Neural progenitor cell (in vitro differentiated cells): ENCODE measurements around the gene TSPEAR. TPM values are rescaled to one million over a fixed set of nuclear protein-coding genes. Genes with fewer than 3 reads are reported as not detected.

Source experiments
- DNase-seq: peaks from one replicate; pipeline ENCODE4 v3.0.0-alpha.2; 2016; ENCODE audit warnings: low spot score
- H2AFZ ChIP-seq: fragments of 200-600 bp; sonication (generic); replicated peaks from 2 replicates; pipeline ENCODE4 v1.6.1; 2016; ENCODE audit warnings: antibody characterized with exemption
- H3F3A ChIP-seq: fragments of 200-600 bp; sonication (generic); 2 replicates; pipeline ENCODE4 v1.6.1; 2016; ENCODE audit warnings: antibody characterized with exemption, low read depth
- H3K27ac ChIP-seq: fragments of 200-600 bp; sonication (generic); 2 replicates; pipeline ENCODE4 v1.5.1; 2016; ENCODE audit warnings: mild to moderate bottlenecking
- H3K27me3 ChIP-seq: fragments of 200-600 bp; sonication (generic); 2 replicates; pipeline ENCODE4 v1.6.1; 2016; ENCODE audit warnings: mild to moderate bottlenecking, moderate library complexity
- H3K36me3 ChIP-seq: fragments of 200-600 bp; sonication (generic); 2 replicates; pipeline ENCODE4 v1.5.1; 2016
- H3K4me1 ChIP-seq: fragments of 200-600 bp; sonication (generic); 2 replicates; pipeline ENCODE4 v1.6.1; 2016; ENCODE audit warnings: mixed run types
- H3K4me2 ChIP-seq: fragments of 200-600 bp; sonication (generic); 2 replicates; pipeline ENCODE4 v1.6.1; 2016
- H3K4me3 ChIP-seq: fragments of 200-600 bp; sonication (generic); 2 replicates; pipeline ENCODE4 v1.5.1; 2016
- H3K79me2 ChIP-seq: fragments of 200-600 bp; sonication (generic); 2 replicates; pipeline ENCODE4 v1.6.1; 2016; ENCODE audit warnings: low read depth
- H3K9ac ChIP-seq: fragments of 200-600 bp; sonication (generic); 2 replicates; pipeline ENCODE4 v1.6.1; 2016
- H3K9me3 ChIP-seq: fragments of 200-600 bp; sonication (generic); 2 replicates; pipeline ENCODE4 v1.5.1; 2016; ENCODE audit warnings: low read depth
- H4K20me1 ChIP-seq: fragments of 200-600 bp; sonication (generic); 2 replicates; pipeline ENCODE4 v1.6.1; 2016; ENCODE audit warnings: low read depth
- H3K27ac Mint-ChIP-seq: 3 replicates; pipeline ENCODE4 v1.8.0; 2021; ENCODE audit warnings: mixed read lengths
- H3K27me3 Mint-ChIP-seq: 2 replicates; pipeline ENCODE4 v1.8.0; 2022; ENCODE audit warnings: low read depth, mild to moderate bottlenecking, inconsistent platforms, moderate library complexity, mixed read lengths; ENCODE audit not compliant: insufficient read depth
- H3K36me3 Mint-ChIP-seq: 3 replicates; pipeline ENCODE4 v1.8.0; 2021; ENCODE audit warnings: mixed read lengths
- H3K4me1 Mint-ChIP-seq: 3 replicates; pipeline ENCODE4 v1.8.0; 2021; ENCODE audit warnings: mixed read lengths
- H3K4me3 Mint-ChIP-seq: 3 replicates; pipeline ENCODE4 v1.8.0; 2021; ENCODE audit warnings: mild to moderate bottlenecking, moderate library complexity, mixed read lengths
- H3K9me3 Mint-ChIP-seq: 3 replicates; pipeline ENCODE4 v1.8.0; 2020; ENCODE audit warnings: mixed read lengths
- EZH2 ChIP-seq: fragments of 200-600 bp; sonication (generic); IDR thresholded peaks from 2 replicates; pipeline ENCODE4 v1.6.1; 2017; ENCODE audit warnings: antibody characterized with exemption, mild to moderate bottlenecking, moderate library complexity
- EZH2phosphoT487 ChIP-seq: fragments of 200-600 bp; sonication (generic); IDR thresholded peaks from 2 replicates; pipeline ENCODE4 v1.6.1; 2017; ENCODE audit warnings: antibody characterized with exemption
- total RNA-seq: library from RNA; depleted of rRNA; stranded (reverse); fragments of >200 nt; gene quantifications from 2 replicates; pipeline ENCODE4 v1.2.3, GENCODE V29; 2015; ENCODE audit warnings: low replicate concordance
- TF ChIP-seq, protein P1 (sequence below): fragments of 200-600 bp; sonication (generic); IDR thresholded peaks from 2 replicates; pipeline ENCODE4 v1.5.1; 2017; ENCODE audit warnings: antibody characterized with exemption, mild to moderate bottlenecking

Gene TSPEAR
- total RNA-seq, 1 donor from 2014 or later: not detected

DNA sequence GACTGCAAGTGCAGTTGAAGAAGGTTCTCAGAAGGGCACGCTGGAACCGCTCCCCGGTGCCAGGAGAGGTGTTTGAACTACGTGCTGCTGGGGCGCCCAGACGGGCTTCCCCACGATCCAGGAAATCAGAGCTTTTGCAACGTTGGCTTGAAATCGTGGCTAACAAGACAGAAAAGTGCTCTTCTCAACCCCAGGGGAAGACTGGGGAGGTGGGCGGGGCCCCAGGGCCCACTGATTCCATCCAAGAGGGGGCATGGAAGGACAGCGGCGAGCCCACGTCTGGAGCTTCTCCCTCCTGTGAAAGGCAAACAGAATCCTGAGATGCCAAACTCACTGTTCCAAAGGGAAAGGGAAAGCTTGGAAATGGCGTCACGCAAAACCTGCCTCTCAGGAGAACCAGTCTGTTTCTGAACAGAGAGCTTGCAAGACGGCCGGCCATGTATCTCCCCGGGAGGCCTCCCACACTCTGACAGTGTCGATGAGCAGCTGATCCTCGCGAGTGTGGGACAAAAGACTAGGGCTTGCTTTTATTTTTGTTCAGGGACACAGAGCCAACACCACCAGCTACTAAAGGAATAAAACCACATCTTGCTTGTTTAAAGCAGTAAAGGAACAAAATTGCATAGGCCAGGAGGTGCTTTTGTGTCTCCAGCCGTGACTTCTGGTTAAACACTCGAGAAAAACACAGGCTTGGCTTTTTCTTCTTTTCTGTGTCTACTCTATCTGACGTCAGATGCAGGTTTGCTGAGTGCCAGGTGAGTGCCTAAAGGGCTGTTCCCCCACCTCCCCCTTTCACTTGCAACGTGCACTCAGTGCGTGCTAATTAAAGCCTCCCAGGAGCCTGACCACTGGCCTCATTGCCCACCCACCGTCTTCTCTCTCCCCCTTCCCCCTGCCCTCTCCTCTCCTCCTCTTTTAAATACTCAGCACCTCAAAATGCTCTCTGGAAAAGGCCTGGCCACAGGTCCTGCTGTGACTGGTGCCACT is 214.5 kb downstream of the TSPEAR start:
- H3F3A ChIP-seq: peaks cover 11% of the 10 kb centered on the region
- H2AFZ ChIP-seq: peak overlapping the region; percentile 58
- TF ChIP-seq, protein P1, sequence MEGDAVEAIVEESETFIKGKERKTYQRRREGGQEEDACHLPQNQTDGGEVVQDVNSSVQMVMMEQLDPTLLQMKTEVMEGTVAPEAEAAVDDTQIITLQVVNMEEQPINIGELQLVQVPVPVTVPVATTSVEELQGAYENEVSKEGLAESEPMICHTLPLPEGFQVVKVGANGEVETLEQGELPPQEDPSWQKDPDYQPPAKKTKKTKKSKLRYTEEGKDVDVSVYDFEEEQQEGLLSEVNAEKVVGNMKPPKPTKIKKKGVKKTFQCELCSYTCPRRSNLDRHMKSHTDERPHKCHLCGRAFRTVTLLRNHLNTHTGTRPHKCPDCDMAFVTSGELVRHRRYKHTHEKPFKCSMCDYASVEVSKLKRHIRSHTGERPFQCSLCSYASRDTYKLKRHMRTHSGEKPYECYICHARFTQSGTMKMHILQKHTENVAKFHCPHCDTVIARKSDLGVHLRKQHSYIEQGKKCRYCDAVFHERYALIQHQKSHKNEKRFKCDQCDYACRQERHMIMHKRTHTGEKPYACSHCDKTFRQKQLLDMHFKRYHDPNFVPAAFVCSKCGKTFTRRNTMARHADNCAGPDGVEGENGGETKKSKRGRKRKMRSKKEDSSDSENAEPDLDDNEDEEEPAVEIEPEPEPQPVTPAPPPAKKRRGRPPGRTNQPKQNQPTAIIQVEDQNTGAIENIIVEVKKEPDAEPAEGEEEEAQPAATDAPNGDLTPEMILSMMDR: no peak
- TF ChIP-seq EZH2phosphoT487 (no peak), EZH2 (no peak)
- no peak overlapping the region for H3K4me3 ChIP-seq
- no peaks in the 10 kb centered on the region for H3K9me3 ChIP-seq
- no peaks in the 10 kb centered on the region for H3K27me3 ChIP-seq
- H3K4me2 ChIP-seq: peak overlapping the region; percentile 61
- no peaks in the 10 kb centered on the region for H4K20me1 ChIP-seq
- Mint-ChIP-seq H3K4me3 (no peak overlapping the region), H3K36me3 (peaks cover 5% of the 10 kb centered on the region), H3K9me3 (peaks cover 17% of the 10 kb centered on the region), H3K27me3 (peaks cover 7% of the 10 kb centered on the region), H3K4me1 (peaks cover 31% of the 10 kb centered on the region), H3K27ac (peak overlapping the region; percentile 85)
- H3K4me1 ChIP-seq: peaks cover 26% of the 10 kb centered on the region
- H3K9ac ChIP-seq: no peak overlapping the region
- no peaks in the 10 kb centered on the region for H3K36me3 ChIP-seq
- peak; percentile 61 for DNase-seq
- H3K27ac ChIP-seq: no peak overlapping the region
- no peaks in the 10 kb centered on the region for H3K79me2 ChIP-seq

DNA sequence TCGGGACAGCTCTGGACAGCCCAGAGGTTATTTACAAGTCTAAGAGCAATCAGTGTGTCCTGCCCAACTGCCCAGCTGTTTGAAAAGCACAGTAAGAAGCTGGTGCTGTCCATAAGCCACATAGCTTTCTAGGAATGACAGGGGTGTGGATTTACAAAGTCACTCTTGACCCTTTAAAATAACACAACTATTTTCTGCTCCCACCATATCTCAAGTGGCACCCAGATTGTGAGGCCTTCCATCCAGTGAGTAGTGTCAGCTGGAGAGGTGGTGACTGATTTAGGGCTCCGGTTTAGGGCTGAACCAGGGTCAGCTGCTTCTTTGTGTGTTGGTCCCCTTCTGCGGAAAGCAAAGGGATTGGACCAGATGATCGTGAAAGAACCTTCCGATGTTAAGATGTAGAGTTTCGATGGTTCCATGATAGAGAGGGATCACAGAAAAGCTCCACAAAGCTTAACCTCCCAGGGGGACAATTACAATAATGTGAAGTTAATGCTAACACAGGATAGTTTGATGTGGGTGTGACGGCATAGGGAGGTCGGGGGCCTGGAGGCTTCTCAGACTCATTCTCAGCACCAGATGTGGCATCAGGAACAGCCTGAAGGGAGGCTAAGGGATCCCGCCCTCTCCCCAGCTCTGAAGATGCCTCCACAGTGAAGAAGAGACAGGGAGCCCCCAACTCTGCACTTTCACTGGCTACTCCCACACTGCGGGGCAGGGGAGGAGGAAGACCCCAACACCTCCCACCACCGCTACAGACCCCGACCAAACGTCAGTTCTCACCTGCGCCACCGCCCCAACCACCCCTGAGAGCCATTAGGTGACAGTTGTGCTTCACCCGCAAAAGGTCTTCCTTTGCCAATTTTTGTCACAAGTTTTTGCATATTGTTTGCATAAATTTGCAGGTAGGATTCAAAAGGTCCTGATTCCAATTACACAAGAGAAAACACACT is 215.5 kb downstream of the TSPEAR start:
- H2AFZ ChIP-seq: peak overlapping the region; percentile 58
- H3K4me1 Mint-ChIP-seq: peaks cover 31% of the 10 kb centered on the region
- peaks cover 9% of the 10 kb centered on the region for H3K27me3 Mint-ChIP-seq
- no peaks in the 10 kb centered on the region for H3K27me3 ChIP-seq
- peaks cover 11% of the 10 kb centered on the region for H3F3A ChIP-seq
- H3K79me2 ChIP-seq: no peaks in the 10 kb centered on the region
- peaks cover 19% of the 10 kb centered on the region for H3K9me3 Mint-ChIP-seq
- H3K4me2 ChIP-seq: no peak overlapping the region
- no peak for DNase-seq
- H3K27ac ChIP-seq: no peak overlapping the region
- H3K4me3 ChIP-seq: no peak overlapping the region
- no peaks in the 10 kb centered on the region for H4K20me1 ChIP-seq
- H3K9ac ChIP-seq: no peak overlapping the region
- H3K4me1 ChIP-seq: peaks cover 26% of the 10 kb centered on the region
- H3K27ac Mint-ChIP-seq: no peak overlapping the region
- no peak for TF ChIP-seq EZH2phosphoT487
- TF ChIP-seq, protein P1: no peak
- TF ChIP-seq EZH2: no peak
- H3K4me3 Mint-ChIP-seq: no peak overlapping the region
- H3K36me3 ChIP-seq: no peaks in the 10 kb centered on the region
- H3K9me3 ChIP-seq: no peaks in the 10 kb centered on the region
- H3K36me3 Mint-ChIP-seq: peaks cover 8% of the 10 kb centered on the region

DNA sequence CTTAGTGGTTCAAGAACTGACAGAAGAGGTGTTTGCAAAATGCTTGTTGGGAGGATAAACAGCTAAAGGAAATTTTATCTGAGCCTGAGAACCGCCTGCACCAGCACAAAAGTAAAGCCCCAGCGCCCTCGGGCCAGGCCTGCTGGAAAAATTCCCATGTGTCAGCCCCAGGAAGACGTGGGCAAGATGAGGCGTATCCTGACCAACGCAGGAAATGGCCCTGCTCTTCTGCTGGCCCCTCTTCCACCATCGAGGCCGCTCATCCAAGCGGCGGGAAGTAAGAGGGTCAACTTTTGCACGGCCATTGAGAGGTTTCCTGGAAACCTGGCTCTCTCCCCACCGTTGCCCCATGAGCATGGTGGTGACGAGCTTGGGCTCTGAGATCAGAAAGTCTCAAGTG is 216.4 kb downstream of the TSPEAR start:
- no peak for DNase-seq
- peaks cover 23% of the 10 kb centered on the region for H3K9me3 Mint-ChIP-seq
- Histone ChIP-seq H3K36me3 (no peaks in the 10 kb centered on the region), H3K27me3 (no peaks in the 10 kb centered on the region), H2AFZ (no peak overlapping the region), H3K27ac (no peak overlapping the region), H3K4me2 (no peak overlapping the region), H4K20me1 (no peaks in the 10 kb centered on the region), H3K9ac (no peak overlapping the region), H3K4me1 (peaks cover 26% of the 10 kb centered on the region), H3F3A (peaks cover 11% of the 10 kb centered on the region), H3K9me3 (no peaks in the 10 kb centered on the region), H3K79me2 (no peaks in the 10 kb centered on the region), H3K4me3 (no peak overlapping the region)
- H3K27me3 Mint-ChIP-seq: peaks cover 9% of the 10 kb centered on the region
- H3K27ac Mint-ChIP-seq: no peak overlapping the region
- peaks cover 31% of the 10 kb centered on the region for H3K4me1 Mint-ChIP-seq
- H3K4me3 Mint-ChIP-seq: no peak overlapping the region
- peaks cover 8% of the 10 kb centered on the region for H3K36me3 Mint-ChIP-seq
- TF ChIP-seq EZH2 (no peak), EZH2phosphoT487 (no peak)
- TF ChIP-seq, protein P1: no peak
